ENCODE results near the gene AQP1. TPM values are rescaled to one million over a fixed set of nuclear protein-coding genes. Genes with fewer than 3 reads are reported as not detected.
A peak's percentile ranks its signal among the peaks of the same experiment; 100 is the strongest.

The AQP1 gene
- polyA plus RNA-seq, 3 donors, result 0.03 TPM; not detected in 2

DNA sequence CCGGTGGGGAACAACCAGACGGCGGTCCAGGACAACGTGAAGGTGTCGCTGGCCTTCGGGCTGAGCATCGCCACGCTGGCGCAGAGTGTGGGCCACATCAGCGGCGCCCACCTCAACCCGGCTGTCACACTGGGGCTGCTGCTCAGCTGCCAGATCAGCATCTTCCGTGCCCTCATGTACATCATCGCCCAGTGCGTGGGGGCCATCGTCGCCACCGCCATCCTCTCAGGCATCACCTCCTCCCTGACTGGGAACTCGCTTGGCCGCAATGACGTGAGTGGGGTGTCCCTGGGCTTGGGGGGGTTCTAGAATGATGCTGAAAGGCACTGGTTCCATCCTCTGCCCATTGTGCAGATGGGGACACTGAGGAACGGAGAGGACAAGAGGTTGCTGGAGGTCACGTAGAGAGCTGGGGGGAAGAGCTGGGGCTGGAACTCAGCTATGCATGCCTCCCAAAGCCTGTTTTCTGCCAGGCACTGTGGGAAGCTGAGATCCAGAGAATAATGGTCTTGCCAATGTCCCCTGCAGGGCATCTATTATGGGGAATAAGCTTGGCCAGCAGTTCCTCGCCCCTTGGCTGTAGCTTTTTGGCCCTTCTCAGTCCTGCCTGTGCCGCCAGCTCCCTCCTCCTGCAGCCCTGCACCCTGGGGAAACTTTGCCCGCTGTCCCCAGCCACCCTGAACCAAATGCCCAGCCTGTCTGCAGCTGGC lies 523 bp downstream of the AQP1 start:
- peak overlapping the region in 2 of 7 donors; percentile 48 to 77 for H3K27ac Mint-ChIP-seq
- intact Hi-C loops (cut with micrococcal nuclease), result no loop called here
- WGBS (ENCODE audit: insufficient coverage), result 93% methylated on average over 18 of the region's 26 CpGs
- H4K20me1 ChIP-seq (ENCODE audit: insufficient read depth, low read length), result no peaks in the 10 kb centered on the region
- no peaks in the 10 kb centered on the region for H3K9me3 ChIP-seq (replicated peaks in 1 of 2; ENCODE audit: control insufficient read depth in 1 of 2, insufficient read depth in 1 of 2, low read length in 2 of 2)
- H3K4me1 ChIP-seq (ENCODE audit: control insufficient read depth in 1 of 2, insufficient read depth in 2 of 2, low read length in 2 of 2), result no peaks in the 10 kb centered on the region
- no peaks in the 10 kb centered on the region for H3K9me3 Mint-ChIP-seq
- no peaks in the 10 kb centered on the region for H3K36me3 ChIP-seq (replicated peaks in 1 of 2; ENCODE audit: control insufficient read depth in 1 of 2, insufficient read depth in 2 of 2, low read length in 2 of 2)
- H3K4me2 ChIP-seq (replicated peaks; ENCODE audit: extremely low read depth, low read length, poor library complexity, severe bottlenecking), result no peak overlapping the region
- no peaks in the 10 kb centered on the region for H3K79me2 ChIP-seq (ENCODE audit: insufficient read depth, low read length)
- no peak overlapping the region for H2AFZ ChIP-seq (ENCODE audit: insufficient read depth, low read depth, low read length, poor library complexity, severe bottlenecking)
- no peak for DNase-seq
- H3K36me3 Mint-ChIP-seq, result no peaks in the 10 kb centered on the region
- H3K27ac ChIP-seq (ENCODE audit: low read depth in 1 of 2, low read length in 2 of 2), result no peak overlapping the region
- TF ChIP-seq, protein P1, sequence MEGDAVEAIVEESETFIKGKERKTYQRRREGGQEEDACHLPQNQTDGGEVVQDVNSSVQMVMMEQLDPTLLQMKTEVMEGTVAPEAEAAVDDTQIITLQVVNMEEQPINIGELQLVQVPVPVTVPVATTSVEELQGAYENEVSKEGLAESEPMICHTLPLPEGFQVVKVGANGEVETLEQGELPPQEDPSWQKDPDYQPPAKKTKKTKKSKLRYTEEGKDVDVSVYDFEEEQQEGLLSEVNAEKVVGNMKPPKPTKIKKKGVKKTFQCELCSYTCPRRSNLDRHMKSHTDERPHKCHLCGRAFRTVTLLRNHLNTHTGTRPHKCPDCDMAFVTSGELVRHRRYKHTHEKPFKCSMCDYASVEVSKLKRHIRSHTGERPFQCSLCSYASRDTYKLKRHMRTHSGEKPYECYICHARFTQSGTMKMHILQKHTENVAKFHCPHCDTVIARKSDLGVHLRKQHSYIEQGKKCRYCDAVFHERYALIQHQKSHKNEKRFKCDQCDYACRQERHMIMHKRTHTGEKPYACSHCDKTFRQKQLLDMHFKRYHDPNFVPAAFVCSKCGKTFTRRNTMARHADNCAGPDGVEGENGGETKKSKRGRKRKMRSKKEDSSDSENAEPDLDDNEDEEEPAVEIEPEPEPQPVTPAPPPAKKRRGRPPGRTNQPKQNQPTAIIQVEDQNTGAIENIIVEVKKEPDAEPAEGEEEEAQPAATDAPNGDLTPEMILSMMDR (IDR thresholded peaks at IDR 0.05), result no peak
- peaks cover 0 to 4% (median 1%) of the 10 kb centered on the region in 3 donors for H3K27me3 Mint-ChIP-seq (ENCODE audit: low read depth in 3 of 3)
- H3K4me3 ChIP-seq (replicated peaks in 1 of 3; ENCODE audit: low read depth in 2 of 3, low read length in 3 of 3), result no peak overlapping the region
- H3K4me1 Mint-ChIP-seq, result peaks cover 2% of the 10 kb centered on the region
- no peaks in the 10 kb centered on the region for H3K27me3 ChIP-seq (ENCODE audit: control insufficient read depth in 2 of 2, insufficient read depth in 2 of 2, low read length in 2 of 2)
- H3K4me3 Mint-ChIP-seq, result peak overlapping the region in 1 of 2 donors; percentile 31
- no peak overlapping the region for H3K9ac ChIP-seq (ENCODE audit: insufficient read depth, low read length, poor library complexity, severe bottlenecking)

DNA sequence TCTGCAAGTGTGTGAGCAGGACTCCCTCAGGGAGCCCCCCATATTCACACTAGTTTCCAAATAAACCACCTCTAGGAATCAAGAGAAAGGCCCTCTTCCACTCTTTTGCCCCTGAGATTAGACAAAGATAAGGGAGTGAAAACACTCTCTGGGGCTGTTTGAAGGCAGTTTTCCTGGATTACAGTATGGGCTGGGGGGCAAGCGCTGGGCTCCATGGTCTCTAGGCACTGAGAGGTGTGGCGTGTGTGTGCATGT lies 1.0 kb downstream of the AQP1 start:
- WGBS (ENCODE audit: insufficient coverage), result 100% methylated on average over 2 of the region's 2 CpGs
- Histone ChIP-seq H3K27me3 (ENCODE audit: control insufficient read depth in 2 of 2, insufficient read depth in 2 of 2, low read length in 2 of 2) (no peaks in the 10 kb centered on the region), H3K9ac (ENCODE audit: insufficient read depth, low read length, poor library complexity, severe bottlenecking) (no peak overlapping the region), H3K4me1 (ENCODE audit: control insufficient read depth in 1 of 2, insufficient read depth in 2 of 2, low read length in 2 of 2) (no peaks in the 10 kb centered on the region), H3K9me3 (replicated peaks in 1 of 2; ENCODE audit: control insufficient read depth in 1 of 2, insufficient read depth in 1 of 2, low read length in 2 of 2) (no peaks in the 10 kb centered on the region), H4K20me1 (ENCODE audit: insufficient read depth, low read length) (no peaks in the 10 kb centered on the region), H3K36me3 (replicated peaks in 1 of 2; ENCODE audit: control insufficient read depth in 1 of 2, insufficient read depth in 2 of 2, low read length in 2 of 2) (no peaks in the 10 kb centered on the region), H3K4me2 (replicated peaks; ENCODE audit: extremely low read depth, low read length, poor library complexity, severe bottlenecking) (no peak overlapping the region), H3K79me2 (ENCODE audit: insufficient read depth, low read length) (no peaks in the 10 kb centered on the region), H3K27ac (ENCODE audit: low read depth in 1 of 2, low read length in 2 of 2) (no peak overlapping the region), H2AFZ (ENCODE audit: insufficient read depth, low read depth, low read length, poor library complexity, severe bottlenecking) (no peak overlapping the region), H3K4me3 (replicated peaks in 1 of 3; ENCODE audit: low read depth in 2 of 3, low read length in 3 of 3) (no peak overlapping the region)
- Mint-ChIP-seq H3K9me3 (no peaks in the 10 kb centered on the region), H3K4me3 (no peak overlapping the region), H3K4me1 (peaks cover 2% of the 10 kb centered on the region), H3K27ac (peak overlapping the region in 1 of 7 donors; percentile 48), H3K27me3 (ENCODE audit: low read depth in 3 of 3) (peaks cover 0 to 4% (median 1%) of the 10 kb centered on the region in 3 donors), H3K36me3 (no peaks in the 10 kb centered on the region)
- intact Hi-C loops (cut with micrococcal nuclease), result no loop called here
- TF ChIP-seq, protein P1 (IDR thresholded peaks at IDR 0.05), result no peak
- no peak for DNase-seq

All from CD14-positive monocyte (primary cell).